ENCODE results near the gene DBF4. TPM values are rescaled to one million over a fixed set of nuclear protein-coding genes. Genes with fewer than 3 reads are reported as not detected.
"Not testable (repeated sequence)": the region's sequence is repeated elsewhere in the genome, so short reads cannot be mapped to it uniquely, and the experiment has no call there.

DBF4 gene
- total RNA-seq, 1 experiment from 2014 or later: 51.2 TPM

- H3K9me3 ChIP-seq (replicated peaks): no peaks in the 10 kb centered on the region
- no peaks in the 10 kb centered on the region for H3K4me1 ChIP-seq (replicated peaks)
- 0 out of 2 replicates have a peak, but pooled peaks cover 4% of the 10 kb centered on the region for H3K27me3 ChIP-seq (replicated peaks)
- H3K4me3 ChIP-seq: no peak overlapping the region
- no peak for DNase-seq (ENCODE audit: low read depth in 1 of 2, low spot score in 2 of 2)
- no peak overlapping the region for H3K27ac ChIP-seq
- H3K36me3 ChIP-seq: peaks cover 10% of the 10 kb centered on the region
Observed at GRCh38 chr7:87912121-87912520, 35.8 kb downstream of the DBF4 start.

GRCh38 chr7:87918740-87919139, 42.4 kb downstream of the DBF4 start:
- no peak overlapping the region for H3K4me3 ChIP-seq
- 0 out of 2 replicates have a peak, but pooled peaks cover 4% of the 10 kb centered on the region for H3K27me3 ChIP-seq (replicated peaks)
- no peak overlapping the region for H3K27ac ChIP-seq
- no peaks in the 10 kb centered on the region for H3K36me3 ChIP-seq
- H3K9me3 ChIP-seq (replicated peaks): no peaks in the 10 kb centered on the region
- DNase-seq (ENCODE audit: low read depth in 1 of 2, low spot score in 2 of 2): no peak
- H3K4me1 ChIP-seq (replicated peaks): no peaks in the 10 kb centered on the region

- Histone ChIP-seq H3K36me3 (no peaks in the 10 kb centered on the region), H3K27me3 (replicated peaks) (0 out of 2 replicates have a peak, but pooled peaks cover 4% of the 10 kb centered on the region), H3K27ac (no peak overlapping the region), H3K4me3 (no peak overlapping the region), H3K9me3 (replicated peaks) (no peaks in the 10 kb centered on the region), H3K4me1 (replicated peaks) (no peaks in the 10 kb centered on the region)
- DNase-seq (ENCODE audit: low read depth in 1 of 2, low spot score in 2 of 2): no peak
Observed at GRCh38 chr7:87919875-87920274, 43.6 kb downstream of the DBF4 start.

GRCh38 chr7:87920578-87920977, 44.3 kb downstream of the DBF4 start:
- no peaks in the 10 kb centered on the region for H3K9me3 ChIP-seq (replicated peaks)
- no peak for DNase-seq (ENCODE audit: low read depth in 1 of 2, low spot score in 2 of 2)
- no peak overlapping the region for H3K4me3 ChIP-seq
- H3K27me3 ChIP-seq (replicated peaks): 0 out of 2 replicates have a peak, but pooled peaks cover 4% of the 10 kb centered on the region
- H3K4me1 ChIP-seq (replicated peaks): no peaks in the 10 kb centered on the region
- no peak overlapping the region for H3K27ac ChIP-seq
- H3K36me3 ChIP-seq: no peaks in the 10 kb centered on the region

GRCh38 chr7:87922759-87923395, 46.6 kb downstream of the DBF4 start:
- DNase-seq (ENCODE audit: low read depth in 1 of 2, low spot score in 2 of 2); H3K4me1 ChIP-seq (replicated peaks); H3K4me3 ChIP-seq; H3K9me3 ChIP-seq (replicated peaks); H3K27me3 ChIP-seq (replicated peaks); H3K27ac ChIP-seq; H3K36me3 ChIP-seq: not testable (repeated sequence)

- 0 out of 2 replicates have a peak, but pooled peaks cover 6% of the 10 kb centered on the region for H3K27me3 ChIP-seq (replicated peaks)
- DNase-seq (ENCODE audit: low read depth in 1 of 2, low spot score in 2 of 2): no peak
Observed at GRCh38 chr7:87926581-87927461, 50.5 kb downstream of the DBF4 start.

GRCh38 chr7:87933605-87933952, 57.3 kb downstream of the DBF4 start:
- Histone ChIP-seq H3K9me3 (replicated peaks) (no peaks in the 10 kb centered on the region), H3K36me3 (no peaks in the 10 kb centered on the region), H3K27ac (no peak overlapping the region), H3K27me3 (replicated peaks) (peaks cover 17% of the 10 kb centered on the region), H3K4me1 (replicated peaks) (peaks cover 12% of the 10 kb centered on the region), H3K4me3 (peak overlapping the region; percentile 47)
- no peak for DNase-seq (ENCODE audit: low read depth in 1 of 2, low spot score in 2 of 2)

More at GRCh38 chr7:87926581-87927461, 50.5 kb downstream of the DBF4 start:
- Histone ChIP-seq H3K9me3 (replicated peaks) (no peaks in the 10 kb centered on the region), H3K36me3 (no peaks in the 10 kb centered on the region), H3K27ac (no peak overlapping the region), H3K4me3 (no peak overlapping the region), H3K4me1 (replicated peaks) (no peaks in the 10 kb centered on the region)

- Histone ChIP-seq H3K4me1 (replicated peaks) (peaks cover 12% of the 10 kb centered on the region), H3K9me3 (replicated peaks) (no peaks in the 10 kb centered on the region), H3K36me3 (no peaks in the 10 kb centered on the region), H3K4me3 (peak within 1 kb of the TSS; percentile 47), H3K27ac (no peak within 1 kb of the TSS), H3K27me3 (replicated peaks) (peaks cover 17% of the 10 kb centered on the region)
- peak; percentile 67 to 79 for DNase-seq (ENCODE audit: low read depth in 1 of 2, low spot score in 2 of 2)
Observed at GRCh38 chr7:87933953-87934698, 57.8 kb downstream of the DBF4 start, which contains the start of gene ADAM22. Gene ADAM22, plus strand, starts transcription at chr7:87934251. Its CDS starts 215 bp downstream, at chr7:87934466.

GRCh38 chr7:87934699-87935383, 58.5 kb downstream of the DBF4 start:
- H3K36me3 ChIP-seq: no peaks in the 10 kb centered on the region
- peaks cover 12% of the 10 kb centered on the region for H3K4me1 ChIP-seq (replicated peaks)
- peak overlapping the region; percentile 47 for H3K4me3 ChIP-seq
- no peaks in the 10 kb centered on the region for H3K9me3 ChIP-seq (replicated peaks)
- H3K27me3 ChIP-seq (replicated peaks): peaks cover 17% of the 10 kb centered on the region
- H3K27ac ChIP-seq: no peak overlapping the region
- DNase-seq (ENCODE audit: low read depth in 1 of 2, low spot score in 2 of 2): peak in 1 of 2 experiments; percentile 11

GRCh38 chr7:87935384-87935706, 59.1 kb downstream of the DBF4 start:
- no peak for DNase-seq (ENCODE audit: low read depth in 1 of 2, low spot score in 2 of 2)
- Histone ChIP-seq H3K36me3 (no peaks in the 10 kb centered on the region), H3K4me1 (replicated peaks) (peaks cover 12% of the 10 kb centered on the region), H3K27me3 (replicated peaks) (peaks cover 17% of the 10 kb centered on the region), H3K4me3 (no peak overlapping the region), H3K9me3 (replicated peaks) (no peaks in the 10 kb centered on the region), H3K27ac (no peak overlapping the region)

- Histone ChIP-seq H3K27ac (no peak overlapping the region), H3K4me1 (replicated peaks) (no peaks in the 10 kb centered on the region), H3K27me3 (replicated peaks) (no peaks in the 10 kb centered on the region; the same call in 1 of the 2 replicates), H3K36me3 (no peaks in the 10 kb centered on the region), H3K9me3 (replicated peaks) (no peaks in the 10 kb centered on the region), H3K4me3 (no peak overlapping the region)
- DNase-seq (ENCODE audit: low read depth in 1 of 2, low spot score in 2 of 2): no peak
Observed at GRCh38 chr7:87941138-87941537, 64.8 kb downstream of the DBF4 start.

- Histone ChIP-seq H3K4me3 (no peak overlapping the region), H3K27ac (no peak overlapping the region), H3K36me3 (no peaks in the 10 kb centered on the region), H3K27me3 (replicated peaks) (no peaks in the 10 kb centered on the region), H3K9me3 (replicated peaks) (no peaks in the 10 kb centered on the region), H3K4me1 (replicated peaks) (no peaks in the 10 kb centered on the region)
- no peak for DNase-seq (ENCODE audit: low read depth in 1 of 2, low spot score in 2 of 2)
Observed at GRCh38 chr7:87944547-87944946, 68.3 kb downstream of the DBF4 start.

- H3K9me3 ChIP-seq (replicated peaks): not testable (repeated sequence)
Observed at GRCh38 chr7:87945926-87946325, 69.6 kb downstream of the DBF4 start.

More at GRCh38 chr7:87945926-87946325, 69.6 kb downstream of the DBF4 start:
- H3K27ac ChIP-seq; DNase-seq (ENCODE audit: low read depth in 1 of 2, low spot score in 2 of 2); H3K4me1 ChIP-seq (replicated peaks); H3K27me3 ChIP-seq (replicated peaks); H3K36me3 ChIP-seq; H3K4me3 ChIP-seq: not testable (repeated sequence)

Measured in SJSA1 (cell line).